Ectodermal cell (in vitro differentiated cells): ENCODE data around the gene BRWD1.

ENCODE experiments used
- H3K27ac ChIP-seq: 2 replicates; pipeline ENCODE4 v1.7.0; 2013; ENCODE audit warnings: mild to moderate bottlenecking, low read depth, low read length; ENCODE audit not compliant: insufficient read depth, poor library complexity, severe bottlenecking
- H3K27me3 ChIP-seq: 2 replicates; pipeline ENCODE4 v1.7.0; 2013; ENCODE audit warnings: mild to moderate bottlenecking, low read length; ENCODE audit not compliant: insufficient read depth, control insufficient read depth, poor library complexity, severe bottlenecking
- H3K36me3 ChIP-seq: one replicate; pipeline ENCODE4 v1.7.0; 2013; ENCODE audit warnings: low read length; ENCODE audit not compliant: control insufficient read depth, insufficient read depth
- H3K4me1 ChIP-seq: one replicate; pipeline ENCODE4 v1.7.0; 2013; ENCODE audit warnings: low read length; ENCODE audit not compliant: control insufficient read depth, insufficient read depth
- H3K4me3 ChIP-seq: 2 replicates; pipeline ENCODE4 v1.7.0; 2013; ENCODE audit warnings: low read depth, low read length, control low read depth; ENCODE audit not compliant: insufficient read depth
- H3K9me3 ChIP-seq: 2 replicates; pipeline ENCODE4 v1.7.0; 2013; ENCODE audit warnings: mild to moderate bottlenecking, low read length, moderate library complexity; ENCODE audit not compliant: control insufficient read depth
- WGBS, 2 experiments: methylation state at CpG; one replicate each; pipeline ENCODE4 v1.1.7; 2013; ENCODE audit warnings: missing lambda C conversion rate in 2 of 2; 5-methylcytosine and 5-hydroxymethylcytosine counted together

BRWD1 gene

GRCh38 chr21:39330001-39330400 lies 16.6 kb upstream of the BRWD1 start:
- WGBS, 2 experiments: 90 to 94% methylated on average over 6 of the region's 6 CpGs
- Histone ChIP-seq H3K27me3 (no peaks in the 10 kb centered on the region), H3K4me3 (no peak overlapping the region), H3K36me3 (no peaks in the 10 kb centered on the region), H3K9me3 (no peaks in the 10 kb centered on the region), H3K27ac (no peak overlapping the region), H3K4me1 (no peaks in the 10 kb centered on the region)

DNA sequence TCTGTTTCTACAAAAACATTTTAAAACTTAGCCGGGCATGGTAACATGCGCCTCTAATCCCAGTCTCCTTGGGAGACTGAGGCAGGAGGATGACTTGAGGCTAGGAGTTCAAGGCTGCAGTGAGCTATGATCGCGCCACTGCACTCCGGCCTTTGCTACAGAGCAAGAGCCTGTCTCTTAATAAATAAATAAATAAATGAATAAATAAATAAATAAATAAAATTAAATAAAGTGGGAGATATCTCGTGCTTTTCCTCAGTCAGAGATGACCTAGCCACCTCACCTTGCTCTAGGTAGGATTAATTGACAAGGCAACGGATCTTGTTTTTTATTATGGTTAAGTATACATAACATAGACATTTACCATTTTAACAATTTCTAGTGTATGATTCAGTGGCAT lies 14.3 kb upstream of the BRWD1 start:
- no peak overlapping the region for H3K4me3 ChIP-seq
- no peaks in the 10 kb centered on the region for H3K36me3 ChIP-seq
- 97 to 98% methylated on average over 2 to 5 of the region's 7 CpGs for WGBS, 2 experiments
- H3K9me3 ChIP-seq: no peaks in the 10 kb centered on the region
- H3K4me1 ChIP-seq: no peaks in the 10 kb centered on the region
- H3K27ac ChIP-seq: no peak overlapping the region
- H3K27me3 ChIP-seq: no peaks in the 10 kb centered on the region

DNA sequence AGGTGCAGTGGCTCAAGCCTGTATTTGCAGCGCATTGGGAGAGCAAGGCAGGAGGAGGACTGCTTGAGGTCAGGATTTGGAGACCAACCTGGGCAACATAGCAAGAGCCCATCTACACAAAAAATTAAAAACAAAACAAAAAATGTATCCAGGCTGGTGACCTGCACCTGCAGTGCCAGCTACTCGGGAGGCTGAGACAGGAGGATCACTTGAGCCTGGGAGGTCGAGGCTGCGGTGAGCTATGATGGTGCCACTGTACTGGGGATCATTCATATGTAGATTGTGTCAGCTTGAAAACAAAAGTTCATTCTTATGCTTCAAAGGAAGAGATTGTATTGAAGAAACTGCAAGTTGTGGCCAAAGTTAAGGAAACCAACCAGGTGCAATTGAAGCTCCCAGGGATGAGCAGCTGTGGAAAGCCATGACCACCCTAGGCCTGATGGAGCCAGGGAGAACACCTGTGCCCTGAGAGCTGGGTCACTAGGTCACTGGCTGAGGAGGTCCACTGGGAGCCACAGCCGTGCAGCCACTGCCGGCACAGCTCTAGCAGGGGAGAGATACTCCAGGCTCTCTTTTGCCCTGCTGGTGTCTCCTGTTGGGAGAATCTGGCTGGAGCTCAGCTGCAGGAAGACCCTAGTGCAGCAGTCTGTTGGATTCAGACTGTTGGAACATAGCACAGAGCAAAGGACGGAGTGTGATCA lies 13.3 kb upstream of the BRWD1 start:
- no peak overlapping the region for H3K27ac ChIP-seq
- no peak overlapping the region for H3K4me3 ChIP-seq
- no peaks in the 10 kb centered on the region for H3K36me3 ChIP-seq
- no peaks in the 10 kb centered on the region for H3K27me3 ChIP-seq
- H3K9me3 ChIP-seq: no peaks in the 10 kb centered on the region
- 83 to 87% methylated on average over 7 of the region's 7 CpGs for WGBS, 2 experiments
- no peaks in the 10 kb centered on the region for H3K4me1 ChIP-seq

GRCh38 chr21:39325458-39325857 lies 12.0 kb upstream of the BRWD1 start:
- Histone ChIP-seq H3K9me3 (no peaks in the 10 kb centered on the region), H3K27me3 (no peaks in the 10 kb centered on the region), H3K27ac (no peak overlapping the region), H3K4me1 (no peaks in the 10 kb centered on the region), H3K4me3 (no peak overlapping the region), H3K36me3 (no peaks in the 10 kb centered on the region)
- 97 to 100% methylated on average over 2 of the region's 4 CpGs for WGBS, 2 experiments

DNA sequence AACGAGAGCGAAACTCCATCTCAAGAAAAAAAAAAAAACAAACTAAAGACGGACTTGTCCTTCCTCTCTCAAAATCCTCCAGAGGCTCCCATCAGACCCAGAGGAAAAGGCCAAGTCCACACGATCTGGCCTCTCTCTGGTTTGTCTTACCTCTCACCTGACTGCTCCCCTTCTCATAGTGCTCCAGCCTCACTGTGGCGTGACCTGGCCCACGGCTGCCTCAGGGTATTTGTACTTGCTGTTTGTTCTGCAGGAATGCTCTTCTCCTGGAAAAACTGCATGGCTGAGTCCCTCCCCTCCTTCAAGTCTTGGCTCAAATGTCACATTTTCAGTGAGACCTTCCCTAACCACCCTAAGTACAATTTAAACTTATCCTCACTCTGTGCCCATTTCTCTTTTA lies 8.0 kb upstream of the BRWD1 start:
- 88 to 92% methylated on average over 6 of the region's 6 CpGs for WGBS, 2 experiments
- Histone ChIP-seq H3K9me3 (no peaks in the 10 kb centered on the region), H3K36me3 (no peaks in the 10 kb centered on the region), H3K27ac (no peak overlapping the region), H3K4me1 (no peaks in the 10 kb centered on the region), H3K4me3 (no peak overlapping the region), H3K27me3 (no peaks in the 10 kb centered on the region)

DNA sequence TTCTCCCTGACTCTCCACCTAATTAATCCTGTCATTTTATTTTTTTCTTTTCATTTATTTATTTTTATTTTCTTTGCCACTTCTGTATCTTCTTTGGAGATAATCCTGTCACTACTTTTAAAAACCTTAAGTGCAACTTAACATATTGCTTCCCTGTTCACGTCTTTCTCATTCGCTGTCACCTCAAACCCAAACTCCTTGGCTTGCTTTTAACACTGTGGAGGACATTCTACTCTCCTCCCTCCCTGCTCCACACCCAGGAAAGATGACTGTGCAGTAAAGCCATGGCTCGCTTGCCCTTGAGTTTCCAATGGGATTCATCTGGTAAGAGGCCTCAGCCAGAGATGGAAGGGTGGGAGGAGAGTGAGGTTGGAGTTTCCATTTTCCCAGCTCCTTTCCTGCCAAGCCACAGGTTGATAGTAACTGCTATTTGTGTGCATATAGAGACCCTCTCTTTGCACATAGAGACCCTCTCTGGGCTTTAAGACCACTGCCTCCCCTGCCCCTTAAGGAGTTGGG lies 6.4 kb upstream of the BRWD1 start:
- no peak overlapping the region for H3K4me3 ChIP-seq
- H3K36me3 ChIP-seq: no peaks in the 10 kb centered on the region
- WGBS, 2 experiments: 86 to 94% methylated on average over 3 of the region's 3 CpGs
- no peaks in the 10 kb centered on the region for H3K9me3 ChIP-seq
- H3K4me1 ChIP-seq: peaks cover under 1% of the 10 kb centered on the region
- no peaks in the 10 kb centered on the region for H3K27me3 ChIP-seq
- H3K27ac ChIP-seq: no peak overlapping the region

- Histone ChIP-seq H3K27me3 (no peaks in the 10 kb centered on the region), H3K9me3 (no peaks in the 10 kb centered on the region), H3K27ac (no peak overlapping the region), H3K36me3 (no peaks in the 10 kb centered on the region), H3K4me3 (no peak overlapping the region), H3K4me1 (peaks cover 2% of the 10 kb centered on the region)
- WGBS, 2 experiments: 91 to 94% methylated on average over 3 to 6 of the region's 6 CpGs
Measured at GRCh38 chr21:39319251-39319756, 5.9 kb upstream of the BRWD1 start.

GRCh38 chr21:39318091-39318959 lies 4.9 kb upstream of the BRWD1 start:
- peaks cover 2% of the 10 kb centered on the region for H3K4me1 ChIP-seq
- no peaks in the 10 kb centered on the region for H3K9me3 ChIP-seq
- no peaks in the 10 kb centered on the region for H3K36me3 ChIP-seq
- no peak overlapping the region for H3K27ac ChIP-seq
- H3K27me3 ChIP-seq: no peaks in the 10 kb centered on the region
- H3K4me3 ChIP-seq: no peak overlapping the region
- WGBS, 2 experiments: 95 to 96% methylated on average over 8 of the region's 8 CpGs

GRCh38 chr21:39317134-39318090 lies 4.0 kb upstream of the BRWD1 start:
- Histone ChIP-seq H3K27me3 (no peaks in the 10 kb centered on the region), H3K27ac (no peak overlapping the region), H3K4me3 (no peak overlapping the region), H3K4me1 (peaks cover 2% of the 10 kb centered on the region), H3K36me3 (no peaks in the 10 kb centered on the region), H3K9me3 (no peaks in the 10 kb centered on the region)
- WGBS, 2 experiments: 80 to 87% methylated on average over 11 of the region's 11 CpGs
